Heart right ventricle (tissue), 16 donors: ENCODE measurements around the gene FRMD6. TPM values are rescaled to one million over a fixed set of nuclear protein-coding genes. Genes with fewer than 3 reads are reported as not detected.
A peak's percentile ranks its signal among the peaks of the same experiment; 100 is the strongest.

Experiments used
- ATAC-seq, 8 donors: fragments of 200-7000 bp; cut with Tn5 transposase; one replicate each; pipeline ENCODE4 v1.9.1; 2020; ENCODE audit warnings: mild to moderate bottlenecking in 8 of 8, moderate library complexity in 8 of 8, moderate number of reproducible peaks in 1 of 8
- DNase-seq, 2 donors: peaks; one replicate each; pipeline ENCODE4 v3.0.0-alpha.2; 2020
- H3K27ac ChIP-seq, 10 donors: fragments of 200-600 bp; sonication (generic) in 2 of 10; one replicate each; pipeline versions ENCODE4 v1.5.0 to v1.8.0; 2020 to 2022; ENCODE audit warnings: mild to moderate bottlenecking in 3 of 10
- H3K27me3 ChIP-seq, 7 donors: fragments of 200-600 bp; one replicate each; pipeline ENCODE4 v1.8.0; 2021 to 2022; ENCODE audit warnings: mild to moderate bottlenecking in 2 of 7
- H3K36me3 ChIP-seq, 9 donors: fragments of 200-600 bp; sonication (generic) in 1 of 9; one replicate each; pipeline versions ENCODE4 v1.5.0 to v1.8.0; 2020 to 2022; ENCODE audit warnings: mild to moderate bottlenecking in 2 of 9
- H3K4me1 ChIP-seq, 9 donors: fragments of 200-600 bp; sonication (generic) in 1 of 9; one replicate each; pipeline versions ENCODE4 v1.5.0 to v1.8.0; 2020 to 2022; ENCODE audit warnings: mild to moderate bottlenecking in 4 of 9
- H3K4me3 ChIP-seq, 10 donors: fragments of 200-600 bp; sonication (generic) in 2 of 10; one replicate each; pipeline versions ENCODE4 v1.5.0 to v1.8.0; 2020 to 2022; ENCODE audit warnings: mild to moderate bottlenecking in 7 of 10, moderate library complexity in 2 of 10
- H3K9me3 ChIP-seq, 11 donors: fragments of 200-600 bp in 10 of 11; sonication (generic) in 2 of 11; one replicate each; pipeline versions ENCODE4 v1.5.0 to v1.8.0; 2013 to 2022; ENCODE audit warnings: mild to moderate bottlenecking in 2 of 11, control low read depth in 1 of 11, moderate library complexity in 1 of 11
- CTCF ChIP-seq, 9 donors: fragments of 200-600 bp; sonication (generic) in 2 of 9; IDR thresholded peaks; one replicate each; pipeline versions ENCODE4 v1.5.0 to v1.8.0; 2021 to 2022; ENCODE audit warnings: antibody characterized with exemption in 9 of 9, mild to moderate bottlenecking in 5 of 9, moderate library complexity in 1 of 9
- WGBS, 2 donors: extraction: QIAGEN DNeasy Blood & Tissue Kit; methylation state at CpG; one replicate each; pipeline ENCODE4 v1.1.7; 2013; ENCODE audit warnings: inconsistent platforms in 1 of 2; 5-methylcytosine and 5-hydroxymethylcytosine counted together
- intact Hi-C, 10 donors: fragments of 100-400 bp; cut with DNase I; formaldehyde crosslinking; loops; one replicate each; pipeline versions ENCODE4 v1.11.1 to v1.14.2; 2022
- polyA plus RNA-seq, 2 donors: library from polyadenylated mRNA; stranded (reverse); fragments of 200-250 nt; gene quantifications; one replicate each; pipeline ENCODE4 v1.2.3, GENCODE V29; 2013
- total RNA-seq, 10 donors: library from RNA; stranded (reverse); fragmentation: NEBNext Ultra II Directional in 3 of 10; extraction: Animal tissue kit (Norgen Biotek cat#: 25700) in 3 of 10; gene quantifications; one replicate each; pipeline versions ENCODE4 v1.2.1 to v1.2.4, GENCODE V29; 2021 to 2023
- donor health status: Arrhythmogenic right ventricular cardiomyopathy.
- donor health status: ischemic (EF 13 %, LVEDD 7.1; RV severe dilation, severe dysfunction).
- donor health status: healthy with polysubstance abuse.
- donor health status: DM: no; HTN: yes; CAD: no.
- donor health status: DM: no; HTN: no; CAD: no.
- donor health status: ischemic (EF 25% LVEDD 6.9; RV normal size, moderate dysfunction).
- donor health status: ischemic (EF 25% LVEDD 5.7; RV mildly dilated, moderate dysfunction).
- donor health status: healthy.
- donor health status: DM: yes; HTN: yes; CAD: no.
- donor health status: Ischemic cardiomyopathy.
- donor health status: ischemic (EF 35%, LVEDD 5.7; RV mildly dilated, moderate dysfunction).
- donor health status: nonischemic (EF 11% LVEDD 7.7; RV severe dilation, severe dysfunction).
- donor health status: DM: yes; HTN: yes; CAD: no.
- donor health status: PGD.
- donor health status: ischemic (EF 29% LVEDD 5.4; RV normal size, mild dysfunction).
- donor health status: nonischemic (EF 23%, LVEDD 6.1; RV moderate dilation, normal function).

The FRMD6 gene
- total and polyA plus RNA-seq, 12 donors: 2.2 to 14.2 (median 6.6) TPM

- intact Hi-C loops: no loop called here
- no peak overlapping the region for H3K27ac ChIP-seq
- H3K4me3 ChIP-seq: no peak overlapping the region
- no peaks in the 10 kb centered on the region for H3K4me1 ChIP-seq
- 71 to 73% methylated on average over 2 of the region's 2 CpGs for WGBS, 2 donors
- peaks cover 0 to 93% (median 11%) of the 10 kb centered on the region in 9 donors for H3K36me3 ChIP-seq
- ATAC-seq: peak in 1 of 8 donors; percentile 12
- DNase-seq: no peak
- H3K27me3 ChIP-seq: no peaks in the 10 kb centered on the region
- TF ChIP-seq CTCF (IDR thresholded peaks at IDR 0.05): no peak
- H3K9me3 ChIP-seq: no peaks in the 10 kb centered on the region
Measured at GRCh38 chr14:51715742-51716141, 64.0 kb downstream of the FRMD6 start.

- no peaks in the 10 kb centered on the region for H3K27me3 ChIP-seq
- intact Hi-C loops: no loop called here
- H3K36me3 ChIP-seq: peaks cover 0 to 95% (median 11%) of the 10 kb centered on the region in 9 donors
- WGBS, 2 donors: 69 to 78% methylated on average over 6 of the region's 6 CpGs
- H3K4me1 ChIP-seq: no peaks in the 10 kb centered on the region
- no peak for ATAC-seq
- H3K4me3 ChIP-seq: no peak overlapping the region
- TF ChIP-seq CTCF (IDR thresholded peaks at IDR 0.05): no peak
- no peak for DNase-seq
- H3K27ac ChIP-seq: no peak overlapping the region
- no peaks in the 10 kb centered on the region for H3K9me3 ChIP-seq
Measured at GRCh38 chr14:51716610-51717009, 64.9 kb downstream of the FRMD6 start.

DNA sequence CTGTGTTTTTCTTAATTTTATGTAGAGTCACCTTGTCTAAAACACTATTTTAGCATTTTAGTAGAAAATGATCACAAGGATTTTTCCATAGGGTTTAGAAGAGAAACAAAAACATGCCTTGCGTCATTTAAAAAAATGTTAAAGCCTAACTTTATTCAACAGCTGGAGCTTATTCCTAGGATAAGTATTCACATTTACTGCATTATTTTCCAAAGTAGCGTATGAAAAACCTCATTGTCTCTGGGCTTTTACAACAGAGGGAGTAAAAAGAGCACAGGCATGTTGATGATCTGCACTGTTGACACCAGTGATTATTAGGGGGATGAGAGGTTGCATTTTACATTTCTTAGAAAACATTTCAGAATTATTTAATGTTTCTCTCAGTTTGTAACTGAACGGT lies 66.1 kb downstream of the FRMD6 start:
- no peak for DNase-seq
- no peak for ATAC-seq
- Histone ChIP-seq H3K27me3 (no peaks in the 10 kb centered on the region), H3K4me3 (no peak overlapping the region), H3K27ac (no peak overlapping the region), H3K4me1 (no peaks in the 10 kb centered on the region), H3K36me3 (peaks cover 0 to 95% (median 11%) of the 10 kb centered on the region in 9 donors), H3K9me3 (no peaks in the 10 kb centered on the region)
- WGBS, 2 donors: 88 to 89% methylated on average over 3 of the region's 3 CpGs
- no peak for TF ChIP-seq CTCF (IDR thresholded peaks at IDR 0.05)
- intact Hi-C loops: no loop called here

- WGBS, 2 donors: 93 to 96% methylated on average over 17 of the region's 17 CpGs
- Histone ChIP-seq H3K27ac (no peak overlapping the region), H3K27me3 (no peaks in the 10 kb centered on the region), H3K4me1 (no peaks in the 10 kb centered on the region), H3K4me3 (no peak overlapping the region), H3K9me3 (no peaks in the 10 kb centered on the region), H3K36me3 (peaks cover 0 to 99% (median 13%) of the 10 kb centered on the region in 9 donors)
- DNase-seq (peak in 1 of 2 donors; percentile 14), ATAC-seq (no peak)
- intact Hi-C loops: no loop called here
- no peak for TF ChIP-seq CTCF (IDR thresholded peaks at IDR 0.05)
Measured at GRCh38 chr14:51719955-51720354, 68.2 kb downstream of the FRMD6 start.
